Activated T-cell treated with anti-CD3 and anti-CD28 coated beads, Interleukin-2, amount 50 U/mL, for 72 hours (primary cell): Measurements from ENCODE around the gene CNKSR1. TPM values are rescaled to one million over a fixed set of nuclear protein-coding genes. Genes with fewer than 3 reads are reported as not detected.

Source experiments
- ATAC-seq, 2 donors: fragments of 150-1000 bp; cut with Tn5 transposase; replicated peaks in 1 of 2; 2 replicates each; pipeline ENCODE4 v1.10.0; 2021; ENCODE audit warnings: moderate library complexity in 2 of 2, mild to moderate bottlenecking in 1 of 2
- DNase-seq, 2 donors: peaks; one replicate each; pipeline ENCODE4 v3.0.0; 2021 to 2022; ENCODE audit warnings: mixed read lengths in 1 of 2
- H3K27ac Mint-ChIP-seq: one replicate; pipeline ENCODE4 v1.8.0; 2022; ENCODE audit warnings: mild to moderate bottlenecking, moderate library complexity, mixed read lengths
- H3K27me3 Mint-ChIP-seq: one replicate; pipeline ENCODE4 v1.8.0; 2022; ENCODE audit warnings: low read depth, mixed read lengths
- H3K36me3 Mint-ChIP-seq, 2 donors: one replicate each; pipeline ENCODE4 v1.8.0; 2022; ENCODE audit warnings: mixed read lengths in 2 of 2, mild to moderate bottlenecking in 1 of 2; ENCODE audit not compliant: insufficient read depth in 2 of 2
- H3K4me1 Mint-ChIP-seq: one replicate; pipeline ENCODE4 v1.8.0; 2022; ENCODE audit warnings: low read depth, mixed read lengths
- H3K4me3 Mint-ChIP-seq, 2 donors: one replicate each; pipeline ENCODE4 v1.8.0; 2022; ENCODE audit warnings: mild to moderate bottlenecking in 2 of 2, mixed read lengths in 2 of 2, moderate library complexity in 2 of 2
- H3K9me3 Mint-ChIP-seq, 2 donors: one replicate each; pipeline ENCODE4 v1.8.0; 2022; ENCODE audit warnings: mixed read lengths in 2 of 2
- total RNA-seq, 2 donors: library from RNA; stranded (reverse); gene quantifications; one replicate each; pipeline ENCODE4 v1.2.3, GENCODE V29; 2022

CNKSR1 gene
- total RNA-seq, 2 donors from 2014 or later, result 1.1 to 5.0 TPM

GRCh38 chr1:26233903-26234643, 56.8 kb downstream of the CNKSR1 start, which contains the start of gene CEP85:
CEP85 (plus strand) TSS chr1:26234200; CDS start chr1:26239784, 5,584 bp downstream.
- ATAC-seq, result peak; percentile 95
- peaks cover 0 to 2% of the 10 kb centered on the region in 2 donors for H3K36me3 Mint-ChIP-seq
- no peaks in the 10 kb centered on the region for H3K27me3 Mint-ChIP-seq
- H3K4me1 Mint-ChIP-seq, result peaks cover 36% of the 10 kb centered on the region
- peak within 1 kb of the TSS; percentile 96 for H3K27ac Mint-ChIP-seq
- peak within 1 kb of the TSS; percentile 96 to 99 for H3K4me3 Mint-ChIP-seq
- no peaks in the 10 kb centered on the region for H3K9me3 Mint-ChIP-seq
- peak; percentile 99 for DNase-seq

- Mint-ChIP-seq H3K4me1 (peaks cover 36% of the 10 kb centered on the region), H3K27ac (peak overlapping the region; percentile 96), H3K27me3 (no peaks in the 10 kb centered on the region), H3K9me3 (no peaks in the 10 kb centered on the region), H3K36me3 (peaks cover 0 to 2% of the 10 kb centered on the region in 2 donors), H3K4me3 (peak overlapping the region; percentile 96 to 99)
- ATAC-seq (no peak), DNase-seq (peak in 1 of 2 donors; percentile 15)
Observed at GRCh38 chr1:26234644-26235370, 57.5 kb downstream of the CNKSR1 start.

- peak overlapping the region; percentile 41 to 96 for H3K4me3 Mint-ChIP-seq
- H3K27ac Mint-ChIP-seq, result peak overlapping the region; percentile 43
- no peak for ATAC-seq
Observed at GRCh38 chr1:26237230-26237966, 60.1 kb downstream of the CNKSR1 start.

More at GRCh38 chr1:26237230-26237966, 60.1 kb downstream of the CNKSR1 start:
- Mint-ChIP-seq H3K9me3 (no peaks in the 10 kb centered on the region), H3K4me1 (peaks cover 36% of the 10 kb centered on the region), H3K36me3 (peaks cover 0 to 2% of the 10 kb centered on the region in 2 donors), H3K27me3 (no peaks in the 10 kb centered on the region)
- DNase-seq, result no peak

Other genes with a start within 250 kb of the CNKSR1 start
- gene PAFAH2, start 179.4 kb upstream of the CNKSR1 start, total RNA-seq, result 10 to 100 TPM in 1 of 2 donors, 1 to 10 TPM in 1; 8.4 to 10.1 TPM
- not detected for gene EXTL1, start 155.7 kb upstream of the CNKSR1 start, total RNA-seq
- not detected for gene SLC30A2, start 131.4 kb upstream of the CNKSR1 start, total RNA-seq
- gene TRIM63, start 109.9 kb upstream of the CNKSR1 start, total RNA-seq, result under 1 TPM in 1 of 2 donors, not detected in 1; 0.35 TPM
- gene PDIK1L, start 65.7 kb upstream of the CNKSR1 start, total RNA-seq, result 10 to 100 TPM; 17.9 to 22.5 TPM
- gene FAM110D, start 18.4 kb upstream of the CNKSR1 start, total RNA-seq, result not detected
- not detected for gene C1orf232, start 8.5 kb upstream of the CNKSR1 start, total RNA-seq
- 10 to 100 TPM; 34.1 to 42.4 TPM for gene ZNF593, start 7.6 kb upstream of the CNKSR1 start, total RNA-seq
- gene ZNF593OS, start 5.7 kb upstream of the CNKSR1 start, total RNA-seq, result not detected
- under 1 TPM in 1 of 2 donors, not detected in 1; 0.19 TPM for gene CATSPER4, start 13.1 kb downstream of the CNKSR1 start, total RNA-seq
- gene CEP85, start 56.7 kb downstream of the CNKSR1 start, total RNA-seq, result 10 to 100 TPM; 30.8 to 34.6 TPM
- gene SH3BGRL3, start 102.6 kb downstream of the CNKSR1 start, total RNA-seq, result 100 to 1,000 TPM; 148 to 165 TPM
- 10 to 100 TPM; 19.1 to 19.3 TPM for gene UBXN11, start 129.1 kb downstream of the CNKSR1 start, total RNA-seq
- 100 to 1,000 TPM; 213 to 245 TPM for gene CD52, start 140.5 kb downstream of the CNKSR1 start, total RNA-seq
- 1 to 10 TPM; 1.6 to 2.3 TPM for gene CRYBG2, start 176.6 kb downstream of the CNKSR1 start, total RNA-seq
- gene ZNF683, start 195.3 kb downstream of the CNKSR1 start, total RNA-seq, result under 1 TPM in 1 of 2 donors, not detected in 1; 0.25 TPM
- not detected for gene LIN28A, start 233.3 kb downstream of the CNKSR1 start, total RNA-seq